Transverse colon (tissue), 4 donors: ENCODE measurements around the gene IL4I1. TPM values are rescaled to one million over a fixed set of nuclear protein-coding genes. Genes with fewer than 3 reads are reported as not detected.

Experiments used
- DNase-seq: peaks from one replicate; pipeline ENCODE4 v3.0.0-alpha.2; 2019
- H3K27ac ChIP-seq, 4 donors: fragments of 200-600 bp; sonication (generic); 2 replicates each; pipeline ENCODE4 v1.5.1; 2016 to 2018; ENCODE audit warnings: inconsistent platforms in 4 of 4
- H3K27me3 ChIP-seq: fragments of 200-600 bp; sonication (generic); 2 replicates; pipeline ENCODE4 v1.5.1; 2017; ENCODE audit warnings: inconsistent platforms
- H3K36me3 ChIP-seq, 4 donors: fragments of 200-600 bp; sonication (generic); 2 replicates each; pipeline ENCODE4 v1.5.1; 2017 to 2019; ENCODE audit warnings: inconsistent platforms in 4 of 4
- H3K4me1 ChIP-seq, 4 donors: fragments of 200-600 bp; sonication (generic); 2 replicates each; pipeline ENCODE4 v1.5.1; 2017 to 2020; ENCODE audit warnings: inconsistent platforms in 4 of 4
- H3K4me3 ChIP-seq, 4 donors: fragments of 200-600 bp; sonication (generic); 1 replicate in 1 of 4; 2 replicates in 3 of 4; pipeline versions ENCODE4 v1.5.1 to v1.6.1; 2017 to 2019; ENCODE audit warnings: inconsistent platforms in 4 of 4
- H3K9me3 ChIP-seq, 2 donors: fragments of 200-600 bp; sonication (generic); 2 replicates each; pipeline ENCODE4 v1.5.1; 2017 to 2019; ENCODE audit warnings: inconsistent platforms in 2 of 2
- EP300 ChIP-seq: sonication (generic); formaldehyde crosslinking; IDR thresholded peaks from one replicate; pipeline ENCODE4 v1.6.1; 2017; ENCODE audit warnings: antibody characterized with exemption, low read depth
- POLR2A ChIP-seq: fragments of 450-650 bp; IDR thresholded peaks from one replicate; pipeline ENCODE4 v1.6.1; 2016; ENCODE audit warnings: antibody characterized with exemption, mild to moderate bottlenecking, moderate library complexity
- POLR2AphosphoS5 ChIP-seq, 3 donors: sonication (generic); formaldehyde crosslinking; IDR thresholded peaks; one replicate each; pipeline ENCODE4 v1.6.1; 2016; ENCODE audit warnings: antibody characterized with exemption in 3 of 3
- WGBS, 2 donors: methylation state at CpG; one replicate each; pipeline ENCODE4 v1.1.5; 2018; ENCODE audit warnings: low coverage in 1 of 2; 5-methylcytosine and 5-hydroxymethylcytosine counted together
- in situ Hi-C, 4 donors: fragments of 200-750 bp; cut with MboI; loops; one replicate each; pipeline versions ENCODE4 v1.15.0 to v1.15.1; 2017; ENCODE audit warnings: low sequenced_read_pairs in 3 of 4, low pct_ligation_motif_present in 1 of 4, low pct_unique_long_range_greater_than_20kb in 1 of 4
- intact Hi-C: fragments of 100-400 bp; cut with DNase I; formaldehyde crosslinking; loops from one replicate; pipeline ENCODE4 v1.15.1; 2023; ENCODE audit warnings: low total_unique reads
- total RNA-seq, 4 donors: library from RNA; depleted of rRNA; stranded (reverse); fragments of >200 nt; gene quantifications; one replicate each; pipeline ENCODE4 v1.1.0, GENCODE V29; 2016
- TF ChIP-seq, protein P1 (sequence below), 5 experiments: fragments of 200-600 bp in 3 of 5; fragments of 450-650 bp in 2 of 5; sonication (generic) in 3 of 5; IDR thresholded peaks; 1 replicate in 2 of 5; 2 replicates in 3 of 5; pipeline ENCODE4 v1.5.1; 2016 to 2017; ENCODE audit warnings: antibody characterized with exemption in 5 of 5, inconsistent platforms in 3 of 5, mild to moderate bottlenecking in 2 of 5, moderate library complexity in 1 of 5

The IL4I1 gene
- total RNA-seq, 4 donors from 2014 or later: 2.1 TPM; not detected in 3

DNA sequence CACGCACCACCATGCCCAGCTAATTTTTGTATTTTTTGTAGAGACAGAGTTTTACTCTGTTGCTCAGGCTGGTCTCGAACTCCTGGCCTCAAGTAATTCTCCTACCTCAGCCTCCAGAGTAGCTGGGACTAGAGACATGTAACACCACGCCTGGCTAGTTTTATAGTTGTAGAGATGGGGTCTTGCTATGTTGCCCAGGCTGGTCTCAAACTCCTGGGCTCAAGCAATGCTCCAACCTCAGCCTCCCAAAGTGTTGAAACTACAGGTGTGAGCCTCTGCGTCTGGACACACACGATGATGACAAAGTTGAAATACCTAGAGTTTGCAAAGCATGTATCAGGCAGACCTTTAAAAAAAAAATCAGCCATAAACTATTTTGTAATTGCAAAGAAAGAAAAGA lies 50.3 kb downstream of the IL4I1 start:
- 62 to 70% methylated on average over 2 to 5 of the region's 5 CpGs for WGBS, 2 donors
- Histone ChIP-seq H3K27me3 (no peaks in the 10 kb centered on the region), H3K9me3 (no peaks in the 10 kb centered on the region), H3K36me3 (no peaks in the 10 kb centered on the region), H3K4me3 (no peak overlapping the region), H3K4me1 (peaks cover 0 to 9% (median 6%) of the 10 kb centered on the region in 4 donors), H3K27ac (no peak overlapping the region)
- TF ChIP-seq POLR2A: no peak
- TF ChIP-seq, protein P1, sequence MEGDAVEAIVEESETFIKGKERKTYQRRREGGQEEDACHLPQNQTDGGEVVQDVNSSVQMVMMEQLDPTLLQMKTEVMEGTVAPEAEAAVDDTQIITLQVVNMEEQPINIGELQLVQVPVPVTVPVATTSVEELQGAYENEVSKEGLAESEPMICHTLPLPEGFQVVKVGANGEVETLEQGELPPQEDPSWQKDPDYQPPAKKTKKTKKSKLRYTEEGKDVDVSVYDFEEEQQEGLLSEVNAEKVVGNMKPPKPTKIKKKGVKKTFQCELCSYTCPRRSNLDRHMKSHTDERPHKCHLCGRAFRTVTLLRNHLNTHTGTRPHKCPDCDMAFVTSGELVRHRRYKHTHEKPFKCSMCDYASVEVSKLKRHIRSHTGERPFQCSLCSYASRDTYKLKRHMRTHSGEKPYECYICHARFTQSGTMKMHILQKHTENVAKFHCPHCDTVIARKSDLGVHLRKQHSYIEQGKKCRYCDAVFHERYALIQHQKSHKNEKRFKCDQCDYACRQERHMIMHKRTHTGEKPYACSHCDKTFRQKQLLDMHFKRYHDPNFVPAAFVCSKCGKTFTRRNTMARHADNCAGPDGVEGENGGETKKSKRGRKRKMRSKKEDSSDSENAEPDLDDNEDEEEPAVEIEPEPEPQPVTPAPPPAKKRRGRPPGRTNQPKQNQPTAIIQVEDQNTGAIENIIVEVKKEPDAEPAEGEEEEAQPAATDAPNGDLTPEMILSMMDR (IDR thresholded peaks at IDR 0.05): no peak
- TF ChIP-seq EP300: no peak
- no peak for TF ChIP-seq POLR2AphosphoS5 (IDR thresholded peaks at IDR 0.05)
- no peak for DNase-seq
- intact Hi-C loops (no loop called here), in situ Hi-C loops (no loop called here)

DNA sequence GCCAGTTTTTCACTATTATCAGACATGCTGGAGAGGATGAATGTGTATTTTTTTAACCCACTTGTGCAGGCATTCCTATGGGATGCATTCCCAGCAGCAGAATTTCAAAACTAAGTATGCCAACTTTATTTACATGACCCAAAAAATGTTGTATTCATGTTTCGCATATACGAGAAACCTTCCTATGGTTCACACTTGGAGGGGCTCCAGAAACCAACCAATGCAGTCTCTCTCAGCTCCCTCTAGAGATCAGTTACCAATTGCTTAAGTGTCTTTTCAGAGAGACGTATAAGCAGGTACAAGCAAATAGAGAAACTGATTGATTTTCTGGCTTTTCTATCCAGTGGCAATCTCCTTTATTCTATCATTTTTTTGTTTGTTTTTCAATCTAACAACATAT lies 51.3 kb downstream of the IL4I1 start:
- WGBS, 2 donors: 67 to 70% methylated on average over 1 to 3 of the region's 3 CpGs
- intact Hi-C loops: no loop called here
- H3K27ac ChIP-seq: no peak overlapping the region

DNA sequence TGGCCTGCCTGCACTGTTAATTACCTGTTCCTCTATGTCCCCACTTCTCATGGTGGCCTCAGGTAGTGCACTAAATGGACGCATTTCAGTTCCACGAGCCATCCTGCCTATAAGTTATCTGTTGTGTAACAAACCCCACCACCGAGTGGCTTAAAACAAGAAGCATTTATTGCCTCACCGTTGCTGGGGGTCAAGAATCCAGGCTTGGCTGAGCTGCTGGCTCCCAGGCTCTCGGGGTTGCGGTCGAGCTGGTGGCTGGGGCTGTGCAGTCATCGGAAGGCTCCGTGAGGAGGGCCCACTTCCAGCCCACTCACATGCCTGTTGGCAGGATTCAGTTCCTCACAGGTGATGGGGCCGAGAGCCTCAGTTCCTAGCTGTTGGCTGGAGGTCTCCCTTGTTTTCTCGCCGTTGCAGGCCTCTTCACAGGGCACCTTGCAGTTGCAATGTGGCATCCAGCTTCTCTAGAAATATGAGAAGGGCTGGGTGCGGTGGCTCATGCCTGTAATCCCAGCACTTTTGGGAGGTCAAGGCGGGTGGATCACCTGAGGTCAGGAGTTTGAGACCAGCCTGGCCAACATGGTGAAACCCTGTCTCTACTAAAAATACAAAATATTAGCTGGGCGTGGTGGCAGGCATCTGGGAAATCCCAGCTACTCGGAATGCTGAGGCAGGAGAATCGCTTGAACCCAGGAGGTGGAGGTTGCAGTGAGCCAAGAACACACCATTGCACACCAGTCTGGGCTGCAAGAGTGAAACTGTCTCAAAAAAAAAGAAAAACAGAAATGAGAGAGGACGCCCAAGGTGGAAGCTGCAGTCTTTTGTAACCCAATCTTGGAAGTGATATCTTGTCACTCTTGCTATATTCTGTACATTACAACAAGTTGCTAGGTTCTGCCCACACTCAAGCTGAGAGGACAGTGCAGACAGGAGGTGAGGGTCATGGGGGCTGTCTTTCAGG lies 52.3 kb downstream of the IL4I1 start:
- H3K36me3 ChIP-seq: no peaks in the 10 kb centered on the region
- no peak overlapping the region for H3K4me3 ChIP-seq
- H3K9me3 ChIP-seq: no peaks in the 10 kb centered on the region
- H3K27me3 ChIP-seq: no peaks in the 10 kb centered on the region
- H3K27ac ChIP-seq: no peak overlapping the region
- DNase-seq: no peak
- no peak for TF ChIP-seq EP300
- TF ChIP-seq POLR2AphosphoS5 (IDR thresholded peaks at IDR 0.05): no peak
- TF ChIP-seq, protein P1 (IDR thresholded peaks at IDR 0.05): no peak
- TF ChIP-seq POLR2A: no peak
- peaks cover 0 to under 1% (median 0%) of the 10 kb centered on the region in 4 donors for H3K4me1 ChIP-seq
- in situ Hi-C loops: no loop called here
- intact Hi-C loops: no loop called here
- 78% methylated on average over 7 to 18 of the region's 18 CpGs for WGBS, 2 donors

More for the DNA sequence above, 51.3 kb downstream of the IL4I1 start:
- Histone ChIP-seq H3K9me3 (no peaks in the 10 kb centered on the region), H3K4me3 (no peak overlapping the region), H3K36me3 (no peaks in the 10 kb centered on the region), H3K4me1 (peaks cover 0 to 9% (median 5%) of the 10 kb centered on the region in 4 donors), H3K27me3 (no peaks in the 10 kb centered on the region)
- in situ Hi-C loops: no loop called here
- DNase-seq: no peak
- TF ChIP-seq POLR2A: no peak
- TF ChIP-seq POLR2AphosphoS5 (IDR thresholded peaks at IDR 0.05): no peak
- TF ChIP-seq, protein P1 (IDR thresholded peaks at IDR 0.05): no peak
- TF ChIP-seq EP300: no peak

DNA sequence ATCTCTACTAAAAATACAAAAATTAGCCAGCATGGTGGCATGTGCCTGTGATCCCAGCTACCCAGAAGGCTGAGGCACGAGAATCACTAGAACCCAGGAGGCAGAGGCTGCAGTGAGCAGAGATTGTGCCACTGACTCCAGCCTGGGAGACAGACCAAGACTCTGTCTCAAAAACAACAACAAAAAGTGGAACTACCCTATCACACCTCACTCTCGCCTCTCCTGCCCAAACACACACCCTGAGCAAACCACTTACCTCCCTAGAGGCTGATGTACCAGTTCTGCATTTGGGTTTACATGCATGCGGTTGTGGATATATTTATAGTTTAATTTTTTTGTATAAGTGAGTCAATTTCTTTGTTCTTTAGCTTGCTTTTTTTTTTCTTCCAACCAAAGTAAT lies 53.4 kb downstream of the IL4I1 start:
- intact Hi-C loops: no loop called here
- 67 to 80% methylated on average over 2 to 3 of the region's 3 CpGs for WGBS, 2 donors
- no peak for DNase-seq

More for the DNA sequence above, 53.4 kb downstream of the IL4I1 start:
- no peak overlapping the region for H3K4me3 ChIP-seq
- no peaks in the 10 kb centered on the region for H3K27me3 ChIP-seq
- no peaks in the 10 kb centered on the region for H3K9me3 ChIP-seq
- in situ Hi-C loops: no loop called here
- no peaks in the 10 kb centered on the region for H3K36me3 ChIP-seq
- no peak overlapping the region for H3K27ac ChIP-seq
- TF ChIP-seq POLR2AphosphoS5 (IDR thresholded peaks at IDR 0.05) (no peak), POLR2A (no peak), EP300 (no peak)
- TF ChIP-seq, protein P1 (IDR thresholded peaks at IDR 0.05): no peak
- H3K4me1 ChIP-seq: no peaks in the 10 kb centered on the region
